DMS 273 treated with DMSO at 0.1 percent for 48 hours (cell line): ENCODE results near the gene TCEA3.
"Not testable (repeated sequence)": the region's sequence is repeated elsewhere in the genome, so short reads cannot be mapped to it uniquely, and the experiment has no call there.

Source experiments
- DNase-seq: peaks from one replicate; lab custom pipeline; 2025; lab: John Stamatoyannopoulos, UW

The TCEA3 gene

DNA sequence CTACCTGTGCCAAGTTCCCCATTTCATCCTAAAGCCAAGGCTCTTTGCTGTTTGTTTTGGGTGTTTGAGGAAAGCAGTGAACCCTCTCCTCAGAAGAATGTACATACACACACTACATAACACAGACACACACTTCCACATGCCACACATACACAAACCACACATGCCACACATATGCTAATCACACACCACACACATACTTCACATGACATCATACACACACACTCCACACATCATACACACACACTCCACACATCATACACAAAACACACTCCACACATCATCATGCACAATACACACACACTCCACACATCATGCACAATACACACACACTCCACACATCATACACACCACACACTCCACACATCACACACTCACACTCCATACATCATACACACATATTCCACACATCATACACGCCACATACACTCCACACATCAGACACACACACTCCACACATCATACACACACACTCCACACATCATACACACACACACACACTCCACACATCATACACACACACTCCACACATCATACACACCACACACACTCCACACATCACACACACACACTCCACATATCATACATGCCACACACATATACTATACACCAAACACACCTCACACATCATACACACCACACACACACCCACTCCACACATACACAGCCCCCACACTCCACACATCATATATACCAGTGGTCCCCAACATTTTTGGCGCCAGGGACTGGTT, 32.3 kb downstream of the TCEA3 start:
- DNase-seq = no peak

- DNase-seq = no peak
These were observed 34.7 kb downstream of the TCEA3 start for GRCh38 chr1:23389837-23390321.

DNA sequence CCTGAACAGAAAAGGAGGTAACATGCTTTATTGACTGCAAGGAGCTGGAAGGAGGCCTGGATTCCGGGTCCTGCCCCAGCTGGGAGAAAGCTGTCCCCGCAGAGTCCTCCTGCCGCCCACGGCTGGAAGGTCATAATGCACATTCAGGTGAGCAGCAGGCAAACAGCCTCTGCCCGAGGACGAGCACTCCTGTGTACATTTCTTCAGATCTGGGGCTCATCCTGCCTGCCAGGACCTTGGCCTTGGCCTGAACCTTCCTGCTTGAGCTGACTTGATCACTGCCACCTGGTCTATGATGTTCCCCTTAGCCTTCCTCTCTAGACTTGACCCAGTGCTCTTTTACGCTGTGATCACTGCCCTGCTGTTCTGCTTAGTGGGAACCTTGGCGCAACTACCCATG, 37.1 kb downstream of the TCEA3 start:
- DNase-seq = no peak

- DNase-seq = no peak
These were observed 39.4 kb downstream of the TCEA3 start for GRCh38 chr1:23385119-23385621.

GRCh38 chr1:23384312-23385058, 40.1 kb downstream of the TCEA3 start:
- no peak for DNase-seq

GRCh38 chr1:23383577-23384311, 40.8 kb downstream of the TCEA3 start:
- DNase-seq = no peak

DNA sequence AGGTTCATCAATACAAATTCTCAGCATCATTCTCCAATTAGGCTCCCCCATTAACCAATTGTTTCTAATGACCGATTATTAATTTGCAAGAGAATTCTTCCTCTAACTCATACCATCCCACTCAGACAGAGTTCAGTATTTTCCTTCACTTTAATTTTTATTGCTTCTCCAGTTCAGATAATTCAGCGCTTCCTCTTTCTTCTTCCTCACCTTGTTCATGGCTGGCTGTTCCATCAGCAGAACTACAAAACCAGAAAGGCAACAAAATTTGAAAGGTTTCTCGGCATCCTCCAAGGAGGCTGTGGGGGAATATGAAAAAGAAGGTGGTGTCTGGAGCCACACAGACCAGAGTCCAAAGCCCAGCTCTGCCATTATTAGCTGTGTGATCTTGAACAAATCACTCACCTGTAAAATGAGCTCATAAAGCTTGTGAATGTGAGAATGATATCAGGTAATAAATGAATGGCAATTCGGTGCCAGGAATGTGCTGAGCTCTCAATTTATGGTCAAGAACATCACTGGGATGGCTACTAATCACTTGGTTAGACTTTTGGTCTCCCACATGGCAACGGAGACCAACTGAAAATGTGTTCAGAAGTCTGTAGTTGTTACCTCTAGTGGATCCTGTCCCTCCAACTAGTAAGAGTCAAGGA, 43.2 kb downstream of the TCEA3 start:
- no peak for DNase-seq

DNA sequence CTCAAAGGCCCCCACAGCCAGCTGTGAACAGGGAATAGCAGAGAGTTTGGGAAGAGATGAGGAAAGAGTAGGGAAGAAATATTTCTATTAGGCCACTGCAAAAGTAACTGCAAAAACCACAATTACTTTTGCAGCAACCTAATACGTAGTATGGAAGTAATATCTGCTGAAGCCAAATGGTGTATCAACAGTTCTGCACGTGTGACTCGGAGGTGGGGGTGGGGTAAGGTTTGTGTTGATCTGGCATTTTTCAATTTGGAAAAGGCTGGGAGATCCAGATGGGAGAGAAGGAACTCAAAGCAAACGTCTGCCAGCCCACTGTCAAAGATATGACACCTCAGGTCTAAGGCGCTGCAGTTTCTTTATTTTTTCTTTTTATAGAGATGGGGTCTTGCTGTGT, 43.8 kb downstream of the TCEA3 start:
- DNase-seq = no peak

- DNase-seq = not testable (repeated sequence)
These were observed 44.3 kb downstream of the TCEA3 start for GRCh38 chr1:23380236-23380635.

- no peak for DNase-seq
These were observed 47.4 kb downstream of the TCEA3 start for GRCh38 chr1:23376890-23377811.

DNA sequence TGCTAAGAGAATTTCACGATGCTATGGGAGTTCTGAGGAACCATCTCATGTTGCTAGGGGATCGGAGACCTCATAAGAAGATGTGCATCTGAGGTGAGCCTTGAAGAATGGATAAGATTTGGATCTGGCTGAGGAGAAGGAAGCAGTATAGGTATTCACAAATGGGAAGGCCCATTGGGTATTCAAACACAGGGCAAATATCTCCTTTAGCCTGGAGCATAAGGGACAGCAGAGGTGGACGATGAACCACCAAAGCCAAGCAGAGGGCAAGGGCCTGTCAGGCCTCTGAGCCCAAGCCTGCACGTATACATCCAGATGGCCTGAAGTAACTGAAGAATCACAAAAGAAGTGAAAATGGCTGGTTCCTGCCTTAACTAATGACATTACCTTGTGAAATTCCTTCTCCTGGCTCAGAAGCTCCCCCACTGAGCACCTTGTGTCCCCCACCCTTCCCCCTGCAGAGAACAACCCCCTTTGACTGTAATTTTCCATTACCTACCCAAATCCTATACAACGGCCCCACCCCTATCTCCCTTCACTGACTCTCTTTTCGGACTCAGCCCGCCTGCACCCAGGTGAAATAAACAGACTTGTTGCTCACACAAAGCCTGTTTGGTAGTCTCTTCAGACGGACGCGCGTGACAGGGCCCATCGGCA, 50.3 kb downstream of the TCEA3 start:
- not testable (repeated sequence) for DNase-seq

- DNase-seq = peak; percentile 40
These were observed 52.3 kb downstream of the TCEA3 start for GRCh38 chr1:23371987-23372880.

DNA sequence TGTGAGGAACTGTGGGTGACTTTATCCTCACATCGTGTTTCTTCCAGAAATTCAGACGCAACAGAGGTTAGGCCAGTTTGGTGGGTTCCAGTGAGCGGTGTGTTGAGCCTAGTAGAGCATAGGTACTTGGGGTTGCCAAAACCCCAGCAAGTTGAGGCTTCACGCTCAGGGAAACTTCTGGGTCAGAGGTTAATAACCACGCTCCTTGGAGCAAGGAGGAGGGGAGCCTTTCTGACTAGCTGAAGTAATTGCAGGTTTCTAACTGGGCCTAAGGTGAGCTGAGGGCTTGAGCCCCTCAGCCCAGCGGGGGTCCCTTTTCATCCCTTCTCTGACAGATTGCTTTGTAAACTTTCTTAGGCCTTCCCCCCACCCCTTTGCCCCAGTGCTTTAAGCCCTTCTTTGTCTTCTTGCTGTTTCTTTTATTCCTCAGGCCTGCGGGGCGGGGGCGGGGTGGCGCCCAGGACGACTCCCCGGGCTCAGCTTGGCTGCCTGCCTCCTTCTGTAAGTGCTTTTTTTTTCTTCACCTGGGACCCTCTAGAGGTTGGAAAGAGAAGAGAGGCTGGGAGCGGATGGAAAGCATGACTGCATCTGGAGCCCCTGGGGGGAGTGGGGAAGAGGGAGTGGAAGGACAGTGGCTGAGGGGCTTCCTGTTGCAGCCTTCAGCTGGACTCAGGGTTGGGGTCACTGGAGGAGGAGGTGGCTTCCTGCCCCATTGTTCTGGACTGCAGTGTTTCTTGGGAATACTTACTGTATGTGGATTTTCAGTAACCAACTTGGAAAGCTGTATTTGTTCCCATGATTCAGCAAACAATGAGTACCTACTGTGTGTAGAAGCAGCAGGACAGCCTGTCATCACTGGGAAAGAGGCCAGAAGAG, 53.6 kb downstream of the TCEA3 start:
- DNase-seq = peak; percentile 21

GRCh38 chr1:23370330-23370708, 54.2 kb downstream of the TCEA3 start:
- no peak for DNase-seq

DNA sequence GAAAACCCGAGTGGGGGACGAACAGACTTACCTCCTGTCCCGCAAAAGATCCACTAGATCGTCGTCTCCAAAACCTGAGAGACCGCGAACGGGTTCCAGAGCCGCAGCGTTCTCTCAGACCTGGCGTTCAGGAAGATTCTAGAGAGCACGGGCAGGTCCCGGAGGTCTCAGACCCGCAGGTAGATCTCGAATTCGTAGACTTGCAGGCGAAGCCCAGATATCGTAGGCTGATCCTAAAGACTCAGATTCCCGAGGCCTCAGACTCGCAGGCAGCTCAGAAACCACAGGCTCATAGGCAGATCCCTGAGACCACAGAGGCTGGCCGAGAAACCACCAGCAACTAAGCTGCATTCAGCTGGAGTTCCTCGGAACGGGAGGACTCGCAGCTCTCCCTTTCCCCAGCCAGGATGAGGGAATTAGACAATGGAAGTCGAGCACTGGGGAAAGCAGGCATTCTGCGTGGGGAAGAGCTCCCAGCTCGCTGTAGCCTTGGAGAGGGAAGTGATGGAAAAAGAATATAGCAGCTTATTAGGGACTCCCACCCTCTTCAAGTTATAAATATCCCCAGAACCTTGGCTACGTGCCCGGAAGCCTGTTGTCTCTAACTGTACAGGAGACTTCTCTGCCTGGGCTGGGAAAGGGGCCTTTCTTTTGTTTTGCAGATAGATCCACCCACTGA, 55.1 kb downstream of the TCEA3 start, which contains the start of gene ZNF436:
TSS of gene ZNF436 (minus strand) at position 502 of the 679 bp plus-strand sequence. CDS start 1,831 bp downstream, outside the sequence.
- DNase-seq = peak; percentile 78

GRCh38 chr1:23368562-23369334, 55.8 kb downstream of the TCEA3 start:
- DNase-seq = peak; percentile 80
